ENCODE measurements around the gene PDZRN3.

The PDZRN3 gene

DNA sequence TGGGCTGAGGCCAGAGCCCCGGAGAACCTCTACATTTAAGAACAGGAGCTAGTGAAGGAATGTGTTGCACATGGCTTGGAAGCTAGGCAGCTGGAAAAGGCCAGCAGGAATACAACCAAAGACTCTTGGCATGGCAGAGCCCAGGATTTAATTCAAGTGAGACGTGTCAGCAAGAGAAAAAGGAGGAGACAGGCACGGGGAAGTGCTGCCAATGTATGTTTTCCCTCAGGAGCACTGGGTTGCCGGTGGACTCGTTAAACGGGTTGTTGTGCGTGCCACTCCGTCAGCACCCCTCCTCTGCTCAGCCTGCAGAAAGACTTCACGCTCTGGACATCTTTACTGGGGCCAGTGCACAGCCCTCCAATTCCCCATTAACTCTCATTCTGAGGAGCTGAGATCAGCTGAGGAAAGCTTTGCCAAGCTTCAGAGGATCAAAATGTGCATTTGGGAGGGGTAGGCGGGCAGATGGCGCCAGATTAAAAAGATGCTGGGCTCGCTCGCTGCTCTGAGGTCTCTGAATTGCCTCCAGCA, 103.7 kb downstream of the PDZRN3 start:
- DNase-seq (ENCODE audit: low read depth), result peak; percentile 61

DNA sequence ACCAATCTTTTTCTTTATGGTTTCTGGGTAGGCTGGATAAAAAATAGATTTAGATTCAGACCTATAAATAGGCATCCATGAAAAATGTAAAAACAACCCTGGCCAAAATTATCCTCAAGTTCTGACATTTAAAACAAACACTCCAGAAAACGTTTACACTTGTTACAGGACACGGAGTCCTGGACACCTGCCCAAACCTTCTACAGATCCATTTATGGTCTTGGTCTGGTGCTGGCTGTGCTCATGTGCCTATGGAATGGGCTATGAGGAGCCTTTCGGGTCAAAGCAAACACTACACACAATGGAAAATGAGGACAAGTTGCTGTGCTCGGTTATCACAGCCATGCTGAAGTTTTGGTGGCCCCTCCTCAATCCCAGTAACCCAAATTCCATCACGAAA, 108.1 kb downstream of the PDZRN3 start:
- DNase-seq (ENCODE audit: low read depth), result no peak

DNA sequence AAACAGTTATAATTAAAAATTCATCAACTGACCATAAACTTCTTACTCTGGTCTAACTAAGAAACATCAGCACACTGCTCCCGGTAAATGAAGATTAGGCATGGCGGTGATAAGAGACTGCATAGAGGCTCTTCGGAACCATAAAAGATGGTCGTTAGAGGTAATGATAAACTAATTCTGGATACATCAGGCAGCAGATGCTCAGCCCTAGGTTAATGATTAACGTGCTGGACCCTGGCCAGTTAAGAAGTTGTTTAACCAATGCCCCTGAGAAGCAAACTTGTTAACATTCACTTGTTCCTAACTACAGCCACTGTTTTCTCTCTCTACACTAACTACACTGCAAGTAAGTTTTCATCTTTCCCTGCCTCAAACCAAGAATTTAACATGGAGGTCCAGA, 111.5 kb downstream of the PDZRN3 start:
- DNase-seq (ENCODE audit: low read depth), result no peak

DNA sequence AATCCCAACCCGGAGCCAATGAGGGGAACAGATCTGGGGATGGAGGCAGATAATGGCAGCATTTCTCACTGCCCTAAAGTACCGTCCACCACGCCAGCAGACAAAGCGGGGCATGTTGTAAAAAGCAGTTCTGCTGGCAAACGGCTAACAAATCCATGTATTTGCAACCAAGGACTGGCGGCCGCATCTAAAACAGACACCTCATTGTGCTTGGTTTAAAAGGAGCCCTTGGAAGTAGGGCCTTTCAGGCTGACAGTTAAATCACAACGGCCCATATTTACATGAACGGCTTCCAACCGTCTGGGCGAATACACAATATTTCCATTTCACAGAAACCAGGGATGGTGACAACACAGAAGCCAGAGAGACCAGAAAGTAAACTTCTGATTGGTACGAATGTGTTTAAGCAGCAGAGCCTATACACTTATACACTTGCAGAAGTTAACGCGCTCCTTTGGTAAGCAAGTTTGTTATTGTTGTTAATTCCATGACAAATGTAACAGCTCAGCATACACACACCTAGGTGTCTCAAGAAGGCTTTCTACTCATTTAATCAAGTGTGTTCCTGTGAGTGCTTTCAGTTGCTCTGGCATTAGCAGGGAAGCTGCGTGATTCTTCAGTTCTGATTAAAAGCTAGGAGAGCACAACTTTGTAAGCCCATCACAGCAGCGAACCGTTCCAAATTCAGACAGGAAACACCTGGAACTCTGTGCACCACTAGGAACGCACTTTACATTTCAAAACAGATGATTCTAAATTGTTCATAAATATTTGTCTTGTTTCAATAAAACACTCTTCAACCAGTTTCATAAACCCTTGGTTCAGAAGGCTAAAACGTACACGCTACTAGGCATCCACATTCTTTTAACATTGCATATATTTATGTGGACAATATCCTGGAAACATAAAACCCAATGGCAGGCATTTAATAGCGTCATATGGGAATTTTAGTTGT, 112.9 kb downstream of the PDZRN3 start:
- no peak for DNase-seq (ENCODE audit: low read depth)

DNA sequence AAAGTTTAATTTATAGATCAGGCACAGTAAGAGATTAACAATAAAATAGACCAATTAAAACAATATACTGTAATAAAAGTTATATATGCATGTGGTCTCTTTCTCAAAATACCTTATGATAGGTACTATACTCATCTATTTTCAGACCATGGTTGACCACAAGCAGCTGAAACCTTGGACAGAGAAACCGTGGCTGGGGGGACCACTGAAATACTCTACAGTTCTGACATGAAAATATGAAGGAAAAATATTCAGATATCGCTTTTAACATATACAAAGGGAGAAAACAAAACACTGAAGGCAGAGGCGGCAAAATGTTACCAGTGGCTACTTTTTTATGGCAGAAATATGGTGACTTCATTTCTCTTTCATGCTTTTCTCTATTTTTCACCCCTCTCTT, 114.0 kb downstream of the PDZRN3 start:
- DNase-seq (ENCODE audit: low read depth), result no peak

DNA sequence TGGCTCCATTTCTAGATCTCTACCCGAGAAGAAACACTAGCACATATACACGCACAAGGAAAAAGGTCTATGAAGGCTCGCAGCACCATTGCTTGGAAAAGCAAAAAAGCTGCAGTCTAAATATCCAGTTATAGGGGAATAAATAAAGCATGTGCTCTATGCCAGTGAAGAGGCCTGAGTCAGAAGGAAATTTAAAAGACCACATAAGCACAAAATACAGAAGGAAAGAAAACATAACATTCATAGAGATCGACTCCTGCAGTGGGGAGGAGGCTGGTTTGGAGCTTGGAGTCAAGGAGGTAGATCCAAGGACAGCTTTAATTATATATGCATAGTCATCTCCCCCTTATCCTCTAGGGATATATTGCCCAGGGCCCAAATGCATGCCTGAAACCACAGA, 114.4 kb downstream of the PDZRN3 start:
- no peak for DNase-seq (ENCODE audit: low read depth)

DNA sequence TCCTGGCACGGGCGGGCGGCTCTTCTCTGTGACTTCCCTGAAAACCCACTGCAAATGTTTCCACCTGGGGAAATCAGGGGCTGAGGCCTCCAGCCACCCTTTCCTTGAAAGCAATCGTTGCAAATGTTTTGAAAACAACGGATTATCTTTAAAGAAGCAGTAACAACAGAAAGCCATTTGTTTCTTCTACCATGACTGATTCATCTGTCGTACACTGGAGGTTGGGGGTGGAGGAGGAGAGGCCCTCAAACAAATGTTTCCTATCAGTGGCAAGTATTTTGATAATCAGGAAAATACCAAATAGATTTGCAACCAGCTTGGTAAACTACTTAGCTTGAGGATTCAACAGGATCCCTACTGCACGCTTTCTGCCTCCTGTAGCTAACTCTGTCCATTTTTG, 114.9 kb downstream of the PDZRN3 start:
- DNase-seq (ENCODE audit: low read depth), result no peak

DNA sequence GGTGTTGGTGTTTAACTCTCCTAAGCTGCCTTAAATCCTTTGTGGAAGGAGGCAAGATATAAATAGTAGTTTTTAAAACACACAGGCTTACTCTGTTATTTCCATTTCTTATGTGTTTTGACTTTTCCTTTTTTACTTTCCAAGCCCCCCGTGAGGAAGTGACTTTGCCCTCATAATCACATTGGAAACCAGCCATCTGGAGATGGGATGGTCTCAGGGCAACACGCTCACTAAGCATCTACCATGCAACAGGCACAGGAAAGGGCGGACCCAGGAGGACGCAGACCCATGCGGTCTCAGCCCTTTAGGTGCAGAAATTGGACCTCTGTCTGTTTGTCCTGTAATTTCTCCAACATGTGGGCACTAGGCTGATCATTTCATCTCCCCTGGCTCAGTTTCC, 115.7 kb downstream of the PDZRN3 start:
- DNase-seq (ENCODE audit: low read depth), result no peak

DNA sequence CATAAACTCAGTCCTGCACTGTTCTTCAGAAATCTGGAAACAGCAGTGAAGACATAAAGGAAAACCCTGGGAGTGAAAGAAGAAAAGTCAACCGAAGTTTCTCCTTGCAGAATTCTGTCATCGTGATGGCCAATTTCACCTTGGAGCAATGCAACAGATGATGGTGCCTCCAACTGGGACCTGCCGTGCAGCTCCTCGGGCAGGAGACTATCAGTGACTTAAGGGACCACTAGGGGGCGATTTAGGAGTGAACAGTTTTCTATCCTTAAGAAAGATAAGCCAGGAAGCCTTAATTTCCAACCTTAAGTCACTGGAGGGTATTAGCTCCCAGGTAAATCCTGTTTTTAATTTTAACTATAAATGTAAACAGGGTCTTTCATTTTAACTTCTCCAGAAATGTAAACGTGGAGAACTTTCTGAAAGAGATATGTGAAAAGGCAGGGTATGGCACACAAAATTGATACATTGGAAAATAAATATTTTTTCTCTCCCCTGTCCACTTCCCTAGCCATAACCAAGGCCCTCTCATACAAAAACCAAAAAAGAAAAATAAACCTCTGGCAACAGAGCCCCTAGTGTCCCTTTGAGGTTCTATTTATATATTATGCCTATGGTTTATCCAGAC, 116.3 kb downstream of the PDZRN3 start:
- DNase-seq (ENCODE audit: low read depth), result peak; percentile 45

DNA sequence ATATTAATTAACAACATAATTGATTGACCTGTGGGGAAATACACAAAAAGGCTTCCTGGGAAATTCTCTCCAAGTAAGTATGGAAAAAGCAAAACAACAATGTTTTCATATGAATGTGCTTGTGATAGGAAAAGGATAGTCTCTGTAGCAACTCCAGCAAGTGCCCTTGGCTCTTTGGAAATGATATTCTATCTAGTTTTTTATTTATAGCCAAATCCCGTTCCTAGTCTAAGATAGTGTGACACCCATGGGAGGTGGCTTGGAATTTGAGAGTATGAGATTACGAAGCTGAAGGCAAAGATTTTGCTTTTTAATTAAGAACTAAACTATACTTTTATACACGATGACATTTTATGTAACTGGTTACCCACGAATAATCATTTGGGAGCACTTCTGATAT, 119.9 kb downstream of the PDZRN3 start:
- DNase-seq (ENCODE audit: low read depth), result no peak

DNA sequence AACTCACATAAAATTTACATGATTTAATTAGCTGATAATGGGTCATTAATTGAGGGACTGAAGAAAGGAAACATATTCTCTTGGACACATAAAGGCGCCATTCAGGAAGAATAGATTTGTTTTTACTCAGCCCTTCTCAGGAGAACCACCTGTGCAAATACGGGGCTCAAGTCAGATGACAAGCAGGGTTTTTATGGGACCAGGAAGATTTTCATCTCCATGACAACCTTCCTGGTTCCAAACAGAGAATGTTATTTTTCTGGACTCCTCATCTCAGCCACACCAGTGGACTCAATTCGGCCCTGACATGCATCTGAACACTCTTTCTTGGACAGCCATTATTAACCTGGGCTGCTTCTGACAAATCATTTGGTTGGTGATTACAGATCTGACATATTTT, 120.5 kb downstream of the PDZRN3 start:
- DNase-seq (ENCODE audit: low read depth), result no peak

DNA sequence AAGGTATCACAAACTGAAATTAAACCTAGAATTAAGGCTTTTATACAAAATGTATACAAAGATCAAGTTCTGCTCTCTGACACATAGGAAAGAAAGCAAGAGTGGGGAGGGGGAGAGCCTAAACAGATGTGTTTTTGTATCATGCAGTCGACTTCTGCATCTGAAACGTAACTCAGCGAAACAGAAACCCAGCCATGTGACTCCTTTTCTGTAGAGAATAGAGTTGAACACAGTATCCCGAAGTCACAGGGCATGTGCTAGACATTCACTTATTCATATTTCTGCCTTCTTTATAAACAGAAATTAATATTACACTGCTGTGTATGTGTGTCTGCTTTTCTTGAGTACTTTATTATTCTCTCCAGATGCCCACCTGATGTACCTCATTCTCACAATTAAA, 121.0 kb downstream of the PDZRN3 start:
- no peak for DNase-seq (ENCODE audit: low read depth)

DNA sequence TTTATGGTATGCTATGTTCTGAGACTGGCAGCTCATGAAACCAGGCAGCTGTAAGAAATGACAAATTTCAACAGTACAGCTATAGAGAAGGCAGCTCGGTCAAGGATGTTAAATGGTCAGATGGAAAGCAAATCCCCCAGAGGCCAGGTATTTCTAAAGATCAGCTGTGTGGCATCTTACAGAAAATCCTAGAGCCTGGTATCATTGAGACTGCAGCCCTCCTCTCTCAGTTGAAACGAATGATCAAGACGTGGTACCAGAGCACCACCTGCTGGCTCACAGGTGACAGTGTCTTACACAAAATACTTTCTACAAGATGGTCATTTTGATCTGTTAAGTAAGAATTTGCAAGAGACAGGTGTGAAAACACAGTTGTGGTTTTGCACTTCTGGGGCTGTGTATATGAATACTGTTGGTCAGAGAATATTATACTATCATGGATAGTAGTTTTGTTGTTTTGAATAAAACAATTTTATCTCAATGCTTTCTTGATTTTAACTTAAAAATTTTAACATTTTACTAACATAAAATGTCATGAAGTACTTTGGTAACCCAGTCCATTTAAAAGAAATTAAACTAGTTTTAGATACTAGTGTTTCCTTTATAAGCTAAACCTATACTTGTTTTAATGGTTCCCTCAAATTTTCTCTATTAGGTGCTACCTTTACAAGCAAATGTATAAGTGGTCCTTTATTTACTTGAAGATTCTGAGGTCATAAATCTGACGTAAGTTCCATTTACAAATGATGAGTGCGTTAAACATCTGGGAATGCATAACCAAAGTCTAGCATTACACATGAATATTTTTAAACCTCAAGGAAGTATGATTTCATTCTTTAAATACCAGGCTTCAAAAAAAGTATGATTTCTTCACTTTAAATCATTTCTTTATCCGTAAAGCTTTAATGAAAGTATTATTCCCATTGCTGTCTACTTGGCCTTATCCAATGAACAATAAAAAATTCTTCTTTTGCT, 121.8 kb downstream of the PDZRN3 start:
- peak; percentile 66 for DNase-seq (ENCODE audit: low read depth)

DNA sequence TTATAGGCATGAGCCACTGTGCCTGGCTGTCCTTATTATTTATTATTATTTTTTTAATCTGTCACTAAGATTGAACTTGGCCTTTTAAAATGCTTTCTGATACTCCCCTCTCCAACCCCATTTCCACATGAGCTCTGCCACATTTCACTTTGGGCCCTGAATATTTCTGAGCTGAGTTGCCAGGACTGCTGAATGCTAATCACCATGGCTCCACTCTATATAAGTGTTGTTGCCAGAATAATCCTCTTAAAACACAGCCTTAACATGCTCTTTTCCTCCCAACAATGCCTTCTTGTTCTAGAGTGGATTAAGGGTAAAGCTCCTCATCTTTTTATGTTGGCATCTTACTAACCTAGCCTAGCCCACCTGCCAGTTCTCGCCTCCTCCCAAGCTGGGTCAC, 124.4 kb downstream of the PDZRN3 start:
- DNase-seq (ENCODE audit: low read depth), result no peak

DNA sequence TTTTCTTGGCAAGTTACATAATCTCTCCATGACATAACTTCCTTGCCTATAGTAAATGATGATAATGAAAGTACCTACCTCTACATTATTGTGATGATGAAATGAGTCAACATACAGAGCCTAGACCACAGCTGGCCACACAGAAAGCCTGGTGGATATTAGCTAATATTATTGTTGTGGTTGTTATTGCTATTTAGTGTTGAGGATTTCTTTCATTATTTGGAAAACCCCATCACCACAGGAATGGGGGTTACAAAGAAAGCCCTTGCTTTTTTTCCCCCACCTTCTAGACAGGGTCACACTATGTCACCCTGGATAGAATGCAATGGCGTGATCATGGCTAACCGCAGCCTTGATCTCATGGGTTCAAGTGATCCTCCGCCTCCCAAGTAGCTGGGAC, 125.0 kb downstream of the PDZRN3 start:
- DNase-seq (ENCODE audit: low read depth), result no peak

DNA sequence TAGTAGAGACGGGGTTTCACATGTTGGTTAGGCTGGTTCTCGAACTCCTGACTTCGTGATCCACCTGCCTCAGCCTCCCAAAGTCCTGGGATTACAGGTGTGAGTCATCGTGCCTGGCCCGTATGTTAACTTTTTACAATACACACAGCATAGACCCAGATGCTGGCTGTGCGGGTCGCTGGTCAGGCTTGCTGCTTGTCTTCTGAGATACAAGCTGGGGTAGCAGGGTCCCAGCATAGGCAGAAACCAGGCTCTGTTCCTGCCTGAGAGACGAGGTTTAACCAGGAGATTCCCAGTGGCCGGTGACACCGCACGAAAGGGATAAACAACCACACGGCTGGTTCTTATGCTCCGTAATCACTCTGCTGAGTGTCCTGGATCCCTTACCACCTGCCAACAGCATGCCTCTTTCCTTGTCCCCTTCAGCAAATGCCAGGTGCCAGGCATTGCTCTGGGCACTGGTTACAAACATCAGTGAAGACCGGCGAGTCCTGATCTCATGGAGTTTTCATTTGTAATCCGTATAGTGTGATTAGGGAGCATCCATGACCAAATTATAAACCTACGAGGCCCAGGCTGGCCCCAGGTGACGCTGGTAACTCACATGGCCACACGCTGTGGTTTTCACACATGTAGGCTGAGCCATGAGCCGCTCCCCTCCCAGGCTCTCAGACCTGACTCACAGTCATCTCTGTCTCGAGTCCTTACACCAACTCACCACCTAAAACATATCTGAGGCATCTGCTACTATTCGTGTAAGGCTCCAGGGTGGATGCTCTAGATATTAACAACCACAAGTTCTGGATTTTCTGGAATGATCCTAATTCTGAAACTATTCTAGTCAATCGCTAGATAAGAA, 125.7 kb downstream of the PDZRN3 start:
- DNase-seq (ENCODE audit: low read depth), result no peak

DNA sequence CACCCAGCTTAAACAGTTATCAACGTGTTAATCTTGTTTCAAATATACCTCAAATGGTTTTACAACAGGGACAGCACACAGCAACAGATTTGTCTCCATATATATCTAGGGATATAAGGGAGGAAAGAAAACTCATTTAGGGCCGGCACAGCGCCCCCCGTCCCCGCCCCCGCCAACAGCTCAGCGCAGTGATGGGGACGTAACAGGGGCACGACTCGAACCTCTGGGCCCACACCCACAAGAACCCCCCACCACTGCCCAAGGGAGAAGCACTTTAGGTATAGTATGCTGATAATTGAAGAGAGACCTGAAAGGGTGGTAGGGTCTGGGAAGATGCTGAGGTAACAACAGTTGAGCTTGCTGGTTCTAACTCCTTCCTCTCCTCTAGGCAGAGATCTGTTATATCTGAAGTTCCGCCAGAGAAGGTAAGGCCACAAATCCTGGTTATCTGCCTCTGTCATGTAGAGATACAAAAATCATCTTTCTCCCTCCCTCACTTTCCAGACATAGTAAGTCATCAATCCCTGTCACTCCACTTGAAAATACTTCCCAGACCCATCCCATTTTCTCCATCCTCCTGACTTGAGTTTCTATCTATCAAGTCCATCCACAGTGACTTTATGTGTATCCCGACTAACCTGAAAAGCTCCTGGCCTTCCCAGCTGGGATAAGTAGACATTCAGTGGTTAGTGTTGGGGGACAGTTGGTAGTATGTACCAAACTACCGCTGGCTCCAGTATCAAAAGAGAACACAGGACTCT, 126.9 kb downstream of the PDZRN3 start:
- DNase-seq (ENCODE audit: low read depth), result no peak

DNA sequence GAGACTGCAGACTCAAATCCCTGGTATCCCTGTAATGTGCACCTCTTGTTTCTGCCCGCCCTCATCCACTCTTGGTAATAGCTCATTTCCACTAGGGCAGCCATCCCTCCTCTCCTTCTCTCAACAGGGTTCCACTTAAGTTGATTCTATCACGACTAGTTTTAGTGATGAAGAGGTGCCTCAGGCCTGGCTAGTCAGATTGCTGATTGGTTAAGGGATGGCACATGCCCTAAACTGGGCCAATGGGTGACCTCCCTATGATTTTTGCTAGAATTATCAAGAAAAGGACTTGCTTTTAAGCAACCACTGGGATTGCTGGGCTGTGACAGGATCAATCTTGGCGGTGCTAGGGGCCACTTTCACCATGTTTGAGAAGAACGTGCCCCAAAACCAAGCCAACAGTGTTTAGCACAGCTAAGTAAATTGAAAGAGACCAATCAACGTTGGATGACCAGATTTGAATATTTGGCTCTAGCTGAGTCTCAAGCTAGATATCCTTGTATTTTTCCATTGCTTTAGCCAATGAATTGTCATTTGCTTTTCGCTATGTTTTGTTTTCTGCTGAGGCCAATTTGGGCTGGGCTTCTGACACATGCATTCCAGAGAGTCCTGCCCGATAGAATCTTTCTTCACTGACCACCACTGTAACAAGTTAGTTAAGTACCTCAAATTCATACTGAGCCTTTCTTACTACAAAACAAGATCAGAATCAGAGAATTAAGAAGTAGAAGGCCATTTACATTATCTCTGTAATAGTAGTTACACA, 131.0 kb downstream of the PDZRN3 start:
- DNase-seq (ENCODE audit: low read depth), result peak; percentile 77

DNA sequence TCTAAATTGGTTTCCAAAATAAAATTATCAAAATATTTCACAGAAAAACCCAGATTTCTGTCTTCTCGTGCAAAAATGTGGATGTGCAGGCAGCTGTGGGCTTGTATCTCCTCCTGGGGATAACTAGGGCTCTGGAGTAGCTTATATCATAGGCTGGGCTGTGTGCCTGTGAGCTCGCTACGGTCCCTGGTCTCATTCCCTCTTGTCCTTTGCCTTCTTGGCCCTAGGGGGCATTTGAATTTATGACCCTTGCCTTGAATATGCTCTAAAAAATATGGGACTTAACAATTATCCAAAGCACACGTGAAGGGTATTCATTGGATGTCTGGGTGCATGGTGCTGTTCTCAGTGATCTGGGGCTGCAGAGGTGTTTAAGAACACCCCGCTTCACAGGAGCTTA, 132.6 kb downstream of the PDZRN3 start:
- DNase-seq (ENCODE audit: low read depth), result no peak

DNA sequence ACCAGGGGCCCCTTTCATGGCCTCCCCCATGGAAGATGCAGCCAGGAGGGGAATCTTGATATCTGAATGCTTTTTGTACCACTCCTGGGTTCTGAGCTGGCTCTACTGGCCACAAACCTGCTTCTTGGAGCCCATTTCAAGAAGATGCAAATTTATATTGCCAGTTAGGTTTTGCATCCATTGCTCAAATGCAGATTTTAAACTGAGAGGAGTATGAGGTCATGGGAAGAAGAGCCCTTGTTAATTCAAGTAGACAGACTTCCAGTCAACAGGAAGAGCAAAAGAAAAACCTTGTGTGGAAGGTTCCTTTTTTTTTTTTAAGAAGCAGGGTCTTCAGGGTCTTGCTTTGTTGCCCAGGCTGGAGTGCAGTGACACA, 133.5 kb downstream of the PDZRN3 start:
- no peak for DNase-seq (ENCODE audit: low read depth)
